Measurements from ENCODE around the gene TDP2.

TDP2 gene

DNA sequence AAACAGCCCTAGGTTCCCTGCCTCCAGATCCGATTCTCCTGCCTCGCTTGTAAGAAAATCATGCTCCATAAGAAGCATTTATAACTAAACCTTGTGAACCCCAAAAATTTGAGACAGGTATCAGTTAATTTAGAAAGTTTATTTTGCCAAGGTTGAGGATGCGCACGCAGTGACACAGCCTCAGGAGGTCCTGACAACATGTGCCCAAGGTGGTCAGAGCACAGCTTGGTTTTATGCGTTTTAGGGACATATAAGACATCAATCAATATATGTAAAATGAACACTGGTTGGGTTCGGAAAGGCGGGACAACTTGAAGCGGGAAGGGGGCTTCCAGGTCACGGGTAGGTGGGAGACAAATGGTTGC, 2.3 kb upstream of the TDP2 start:
- TF ChIP-seq SIN3A (IDR thresholded peaks at IDR 0.05; ENCODE audit: borderline replicate concordance, insufficient read depth, low read length) (no peak), REST (IDR thresholded peaks at IDR 0.05; ENCODE audit: insufficient read depth in 1 of 2, low read depth in 2 of 2, low read length in 2 of 2) (no peak), POLR2AphosphoS5 (IDR thresholded peaks at IDR 0.05; ENCODE audit: low read depth, low read length) (no peak), TAF1 (IDR thresholded peaks at IDR 0.05; ENCODE audit: borderline replicate concordance, insufficient read depth, low read length) (no peak), FOXP2 (optimal IDR thresholded peaks at IDR 0.05; ENCODE audit: borderline replicate concordance, extremely low read depth, extremely low read length, insufficient read depth) (no peak)

GRCh38 chr6:24667378-24667803, 692 bp upstream of the TDP2 start:
- TF ChIP-seq REST (IDR thresholded peaks at IDR 0.05; ENCODE audit: insufficient read depth in 1 of 2, low read depth in 2 of 2, low read length in 2 of 2) (no peak), FOXP2 (optimal IDR thresholded peaks at IDR 0.05; ENCODE audit: borderline replicate concordance, extremely low read depth, extremely low read length, insufficient read depth) (no peak), POLR2AphosphoS5 (IDR thresholded peaks at IDR 0.05; ENCODE audit: low read depth, low read length) (no peak), SIN3A (IDR thresholded peaks at IDR 0.05; ENCODE audit: borderline replicate concordance, insufficient read depth, low read length) (no peak), TAF1 (IDR thresholded peaks at IDR 0.05; ENCODE audit: borderline replicate concordance, insufficient read depth, low read length) (no peak)

DNA sequence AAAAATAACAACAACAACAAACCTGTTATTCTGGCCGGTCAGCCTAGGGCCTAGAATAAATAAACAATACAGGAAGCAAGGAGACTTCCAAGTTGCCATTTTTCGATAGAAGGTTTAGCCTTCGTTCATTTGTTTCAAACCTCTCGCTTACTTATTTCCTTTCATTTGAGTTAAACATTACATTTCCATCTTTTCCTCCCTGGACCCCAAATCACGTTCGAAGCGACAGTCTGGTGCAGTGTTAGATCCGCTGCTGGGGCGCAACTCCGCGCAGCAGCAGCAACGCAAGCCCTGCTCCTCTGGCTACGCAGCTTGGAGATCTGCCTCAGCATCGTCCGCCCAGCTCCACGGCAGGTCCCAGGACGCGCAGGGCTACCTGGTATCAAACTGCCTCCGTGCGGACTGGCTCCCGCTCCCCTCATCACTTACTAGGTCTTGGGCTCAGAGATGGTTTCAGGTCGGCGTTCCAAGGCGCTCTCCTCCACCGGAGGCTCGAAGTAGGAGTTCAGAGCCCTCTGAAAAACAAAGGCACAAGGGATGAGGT, 530 bp downstream of the TDP2 start:
- TF ChIP-seq SIN3A (IDR thresholded peaks at IDR 0.05; ENCODE audit: borderline replicate concordance, insufficient read depth, low read length) (0 out of 2 replicates have a peak, but pooled peaks have one; percentile 54), FOXP2 (optimal IDR thresholded peaks at IDR 0.05; ENCODE audit: borderline replicate concordance, extremely low read depth, extremely low read length, insufficient read depth) (no peak), REST (IDR thresholded peaks at IDR 0.05; ENCODE audit: insufficient read depth in 1 of 2, low read depth in 2 of 2, low read length in 2 of 2) (0 out of 4 replicates have a peak, but pooled peaks of 1 of the 2 experiments have one; percentile 1)

- TF ChIP-seq TAF1 (IDR thresholded peaks at IDR 0.05; ENCODE audit: borderline replicate concordance, insufficient read depth, low read length) = no peak
Observed at GRCh38 chr6:24664046-24664987, 2.4 kb downstream of the TDP2 start.

DNA sequence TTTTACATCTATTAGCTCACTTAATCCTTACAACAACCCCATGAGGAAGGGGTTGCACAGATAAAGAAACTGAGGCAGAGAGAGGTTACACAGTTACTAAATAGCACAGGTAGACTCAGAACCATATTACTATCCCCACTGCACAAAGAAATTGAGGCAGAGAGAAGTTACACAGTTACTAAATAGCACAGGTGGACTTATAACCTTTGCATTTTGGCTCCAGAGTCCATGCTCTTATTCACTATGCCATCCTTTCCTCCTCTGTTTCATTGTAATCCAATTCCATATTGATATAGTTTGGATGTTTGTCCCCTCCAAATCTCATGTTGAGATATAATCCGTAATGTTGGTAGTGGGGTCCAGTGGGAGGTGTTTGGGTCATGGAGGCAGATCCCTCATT, 3.5 kb downstream of the TDP2 start:
- TF ChIP-seq REST (IDR thresholded peaks at IDR 0.05; ENCODE audit: insufficient read depth in 1 of 2, low read depth in 2 of 2, low read length in 2 of 2) = no peak
- no peak for TF ChIP-seq TAF1 (IDR thresholded peaks at IDR 0.05; ENCODE audit: borderline replicate concordance, insufficient read depth, low read length)
- no peak for TF ChIP-seq POLR2AphosphoS5 (IDR thresholded peaks at IDR 0.05; ENCODE audit: low read depth, low read length)
- TF ChIP-seq SIN3A (IDR thresholded peaks at IDR 0.05; ENCODE audit: borderline replicate concordance, insufficient read depth, low read length) = no peak
- TF ChIP-seq FOXP2 (optimal IDR thresholded peaks at IDR 0.05; ENCODE audit: borderline replicate concordance, extremely low read depth, extremely low read length, insufficient read depth) = no peak

Measured in PFSK-1 (cell line).